ENCODE data around the gene SCN5A.

The SCN5A gene

GRCh38 chr3:38649500-38650247 is at the start of gene SCN5A:
Gene SCN5A, minus strand, starts transcription at chr3:38649687. Its CDS starts 16,380 bp downstream, at chr3:38633307.
- DNase-seq = peak; percentile 49 to 63

- no peak for DNase-seq
These were observed 49.3 kb upstream of the SCN5A start for GRCh38 chr3:38698760-38699159.

- no peak for DNase-seq
These were observed 48.6 kb upstream of the SCN5A start for GRCh38 chr3:38698061-38698460.

GRCh38 chr3:38696034-38696433 is 46.5 kb upstream of the SCN5A start:
- DNase-seq = no peak

GRCh38 chr3:38690185-38690584 is 40.7 kb upstream of the SCN5A start:
- no peak for DNase-seq

GRCh38 chr3:38689774-38690173 is 40.3 kb upstream of the SCN5A start:
- DNase-seq = no peak

GRCh38 chr3:38689346-38689745 is 39.9 kb upstream of the SCN5A start:
- DNase-seq = no peak

- DNase-seq = no peak
These were observed 37.8 kb upstream of the SCN5A start for GRCh38 chr3:38687321-38687720.

GRCh38 chr3:38684546-38684945 is 35.1 kb upstream of the SCN5A start:
- DNase-seq = no peak

GRCh38 chr3:38669668-38670067 is 20.2 kb upstream of the SCN5A start:
- no peak for DNase-seq

GRCh38 chr3:38662544-38662943 is 13.1 kb upstream of the SCN5A start:
- DNase-seq = no peak

GRCh38 chr3:38658841-38659240 is 9.4 kb upstream of the SCN5A start:
- DNase-seq = no peak

GRCh38 chr3:38657369-38657768 is 7.9 kb upstream of the SCN5A start:
- DNase-seq = no peak

- DNase-seq = no peak
These were observed 6.3 kb upstream of the SCN5A start for GRCh38 chr3:38655708-38656300.

GRCh38 chr3:38653685-38654537 is 4.4 kb upstream of the SCN5A start:
- no peak for DNase-seq

- no peak for DNase-seq
These were observed 3.4 kb upstream of the SCN5A start for GRCh38 chr3:38652934-38653333.

- peak; percentile 57 to 67 for DNase-seq
These were observed 1.8 kb upstream of the SCN5A start for GRCh38 chr3:38651153-38651789.

- DNase-seq = no peak
These were observed 913 bp upstream of the SCN5A start for GRCh38 chr3:38650248-38650951.

GRCh38 chr3:38648659-38649499 is 608 bp downstream of the SCN5A start:
- no peak for DNase-seq

GRCh38 chr3:38648024-38648658 is 1.3 kb downstream of the SCN5A start:
- DNase-seq = no peak

Measured in activated CD4-positive, alpha-beta T cell treated with anti-CD3 and anti-CD28 coated beads, Interleukin-2, amount 50 U/mL, for 4 hours (primary cell).